Right renal pelvis (tissue), 4 donors: ENCODE results near the gene EXOC1L. TPM values are rescaled to one million over a fixed set of nuclear protein-coding genes. Genes with fewer than 3 reads are reported as not detected.

ENCODE experiments used
- DNase-seq, 4 donors: peaks; one replicate each; pipeline ENCODE4 v3.0.0-alpha.2; 2013; ENCODE audit warnings: low read depth in 4 of 4, low spot score in 3 of 4, missing footprints in 1 of 4
- polyA plus RNA-seq, 4 donors: library from polyadenylated mRNA; unstranded; fragments of 120-200 nt; gene quantifications; one replicate each; pipeline ENCODE4 v1.2.1, GENCODE V29; 2013; ENCODE audit not compliant: insufficient read length in 4 of 4

The EXOC1L gene
- polyA plus RNA-seq, 4 donors, result 0.09 TPM; not detected in 3

GRCh38 chr4:55879224-55879623 lies 59.6 kb downstream of the EXOC1L start:
- DNase-seq, result no peak

GRCh38 chr4:55880652-55881280 lies 61.2 kb downstream of the EXOC1L start:
- no peak for DNase-seq

- DNase-seq, result no peak
These were observed 64.7 kb downstream of the EXOC1L start for GRCh38 chr4:55884093-55884850.

- DNase-seq, result no peak
These were observed 65.2 kb downstream of the EXOC1L start for GRCh38 chr4:55884851-55885219.

Other genes with a start within 250 kb of the EXOC1L start
- not detected for gene PDCL2, start 227.5 kb upstream of the EXOC1L start, polyA plus RNA-seq
- 10 to 100 TPM in 3 of 4 donors, 1 to 10 TPM in 1; 8.1 to 12.5 (median 11.2) TPM for gene NMU, start 183.5 kb upstream of the EXOC1L start, polyA plus RNA-seq
- 10 to 100 TPM; 40.5 to 50.6 (median 46.7) TPM for gene EXOC1, start 33.9 kb downstream of the EXOC1L start, polyA plus RNA-seq
- gene CEP135, start 129.2 kb downstream of the EXOC1L start, polyA plus RNA-seq, result 10 to 100 TPM; 12.5 to 18.0 (median 14.4) TPM